GM19372 (cell line): ENCODE results near the gene CHD9.
"Not testable (repeated sequence)": the region's sequence is repeated elsewhere in the genome, so short reads cannot be mapped to it uniquely, and the experiment has no call there.

Experiments
- ATAC-seq: cut with Tn5 transposase; IDR thresholded peaks from one replicate; pipeline ENCODE4 v1.9.1; 2021; ENCODE audit warnings: mild to moderate bottlenecking, low read depth, moderate library complexity; ENCODE audit not compliant: unreplicated experiment

Gene CHD9

GRCh38 chr16:53054670-53055485, at the start of gene CHD9:
Gene CHD9, plus strand, starts transcription at chr16:53054991. Its CDS starts 101,099 bp downstream, at chr16:53156090.
- ATAC-seq, result peak; percentile 77

GRCh38 chr16:53007095-53007494, 47.7 kb upstream of the CHD9 start:
- ATAC-seq, result no peak

- no peak for ATAC-seq
Observed at GRCh38 chr16:53014287-53014686, 40.5 kb upstream of the CHD9 start.

- no peak for ATAC-seq
Observed at GRCh38 chr16:53018834-53019416, 35.9 kb upstream of the CHD9 start.

GRCh38 chr16:53022374-53022773, 32.4 kb upstream of the CHD9 start:
- ATAC-seq, result no peak

- ATAC-seq, result no peak
Observed at GRCh38 chr16:53024045-53024444, 30.7 kb upstream of the CHD9 start.

- ATAC-seq, result no peak
Observed at GRCh38 chr16:53029971-53030370, 24.8 kb upstream of the CHD9 start.

- ATAC-seq, result no peak
Observed at GRCh38 chr16:53031323-53031942, 23.4 kb upstream of the CHD9 start.

GRCh38 chr16:53034306-53034705, 20.5 kb upstream of the CHD9 start:
- ATAC-seq, result no peak

- no peak for ATAC-seq
Observed at GRCh38 chr16:53035176-53035942, 19.4 kb upstream of the CHD9 start.

- no peak for ATAC-seq
Observed at GRCh38 chr16:53036066-53036465, 18.7 kb upstream of the CHD9 start.

GRCh38 chr16:53036711-53037110, 18.1 kb upstream of the CHD9 start:
- ATAC-seq, result not testable (repeated sequence)

GRCh38 chr16:53040788-53041187, 14.0 kb upstream of the CHD9 start:
- ATAC-seq, result no peak

- no peak for ATAC-seq
Observed at GRCh38 chr16:53041320-53042051, 13.3 kb upstream of the CHD9 start.

GRCh38 chr16:53042235-53042701, 12.5 kb upstream of the CHD9 start:
- ATAC-seq, result no peak

- ATAC-seq, result no peak
Observed at GRCh38 chr16:53043428-53043831, 11.4 kb upstream of the CHD9 start.

GRCh38 chr16:53043986-53044601, 10.7 kb upstream of the CHD9 start:
- ATAC-seq, result no peak

- no peak for ATAC-seq
Observed at GRCh38 chr16:53045341-53046220, 9.2 kb upstream of the CHD9 start.

- not testable (repeated sequence) for ATAC-seq
Observed at GRCh38 chr16:53047515-53047914, 7.3 kb upstream of the CHD9 start.
